HG02970 (cell line): ENCODE results near the gene HS2ST1.

Source experiments
- ATAC-seq: cut with Tn5 transposase; IDR thresholded peaks from one replicate; pipeline ENCODE4 v1.9.1; 2021; ENCODE audit warnings: mild to moderate bottlenecking, moderate library complexity, moderate number of reproducible peaks; ENCODE audit not compliant: unreplicated experiment, low FRiP score

HS2ST1 gene

GRCh38 chr1:87130438-87130837, 216.0 kb downstream of the HS2ST1 start:
- no peak for ATAC-seq

GRCh38 chr1:87131809-87132283, 217.4 kb downstream of the HS2ST1 start:
- peak; percentile 88 for ATAC-seq

- peak; percentile 12 for ATAC-seq
Observed at GRCh38 chr1:87132284-87132870, 217.9 kb downstream of the HS2ST1 start.

DNA sequence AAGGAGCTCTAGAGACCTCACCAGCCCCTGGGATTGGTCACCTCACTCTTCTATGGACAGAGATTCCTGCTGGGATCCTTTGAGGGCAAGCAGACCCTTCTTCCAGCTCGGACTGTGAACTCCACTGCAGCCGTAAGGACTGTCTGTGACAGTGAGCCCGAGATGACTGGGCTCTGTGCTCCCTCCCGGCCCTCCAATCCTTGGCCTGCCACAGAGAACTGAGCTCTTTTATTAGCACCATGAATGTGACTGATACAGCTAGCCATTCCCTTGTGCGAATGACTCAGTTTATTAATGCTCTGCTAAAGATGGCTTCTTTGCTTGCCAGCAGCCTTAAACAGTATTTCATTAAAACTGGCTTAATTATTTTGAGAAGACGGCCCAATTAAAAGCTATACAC, 219.6 kb downstream of the HS2ST1 start:
- no peak for ATAC-seq

DNA sequence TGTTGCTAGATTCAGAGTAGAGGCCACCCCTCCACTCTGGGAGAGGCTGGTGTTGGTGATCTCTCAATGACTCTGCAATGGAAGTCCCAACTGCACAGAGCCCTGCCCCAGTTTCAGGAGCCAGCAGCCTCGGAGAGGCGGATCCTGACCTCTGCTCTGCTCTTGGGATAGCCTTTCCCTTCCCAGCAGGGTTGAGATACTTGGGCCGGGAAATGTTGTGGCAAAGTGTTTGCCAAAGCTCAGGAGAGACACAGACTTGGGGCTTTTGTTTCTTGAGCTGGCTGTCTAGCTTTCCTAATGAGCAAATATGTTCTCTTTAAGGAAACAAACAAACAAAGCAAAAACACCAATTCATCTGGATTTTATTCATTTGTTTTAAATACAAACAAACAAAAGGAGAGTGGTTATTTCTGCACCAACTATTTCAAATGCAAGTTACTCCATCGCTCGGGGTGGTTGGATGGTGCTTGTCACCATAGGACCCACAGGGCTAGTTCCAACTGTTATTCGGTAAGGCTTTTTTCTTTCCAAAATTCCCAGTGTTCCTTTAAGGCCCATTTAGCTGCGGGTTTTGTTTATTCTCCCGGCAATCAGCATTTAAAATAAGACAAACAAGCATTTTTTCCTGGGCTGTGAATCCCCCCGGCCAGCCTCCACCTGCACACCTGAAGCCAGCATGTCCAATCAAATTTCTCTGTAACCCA, 220.3 kb downstream of the HS2ST1 start:
- ATAC-seq: no peak

GRCh38 chr1:87135329-87135712, 220.9 kb downstream of the HS2ST1 start:
- no peak for ATAC-seq

DNA sequence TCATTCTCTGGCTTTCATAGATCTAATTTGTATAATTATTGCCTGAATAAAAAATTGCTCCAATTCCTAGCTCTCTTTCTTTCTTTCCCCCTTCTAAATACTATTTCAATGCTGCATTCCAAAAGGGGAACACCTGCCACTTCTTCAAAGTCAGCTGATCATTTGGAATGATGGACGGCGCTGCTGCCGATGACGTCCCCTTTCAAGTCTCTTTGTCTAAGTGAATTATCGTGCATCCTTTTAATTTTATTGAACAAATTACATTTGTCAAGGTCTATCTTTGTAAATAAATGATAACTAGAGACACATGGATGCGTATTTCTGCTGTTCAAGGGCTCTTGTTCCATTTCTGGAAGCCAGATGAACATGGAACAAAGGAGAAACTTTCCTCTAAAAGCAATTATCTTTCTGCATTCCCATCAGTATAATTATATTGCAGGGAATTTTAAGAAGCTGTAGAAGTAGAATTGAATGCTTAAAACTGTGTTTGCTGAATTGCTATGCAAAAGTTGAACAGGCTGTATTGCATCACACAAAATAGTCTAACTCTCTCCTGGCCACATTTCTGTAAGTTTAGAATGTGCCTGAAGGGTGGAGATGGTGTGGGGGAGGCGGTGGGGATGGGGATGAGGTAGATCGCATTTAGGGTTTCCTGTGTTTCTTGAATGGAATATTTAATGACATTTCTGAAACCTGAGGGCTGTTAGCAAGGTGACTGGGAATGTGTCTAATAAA, 222.3 kb downstream of the HS2ST1 start:
- no peak for ATAC-seq

DNA sequence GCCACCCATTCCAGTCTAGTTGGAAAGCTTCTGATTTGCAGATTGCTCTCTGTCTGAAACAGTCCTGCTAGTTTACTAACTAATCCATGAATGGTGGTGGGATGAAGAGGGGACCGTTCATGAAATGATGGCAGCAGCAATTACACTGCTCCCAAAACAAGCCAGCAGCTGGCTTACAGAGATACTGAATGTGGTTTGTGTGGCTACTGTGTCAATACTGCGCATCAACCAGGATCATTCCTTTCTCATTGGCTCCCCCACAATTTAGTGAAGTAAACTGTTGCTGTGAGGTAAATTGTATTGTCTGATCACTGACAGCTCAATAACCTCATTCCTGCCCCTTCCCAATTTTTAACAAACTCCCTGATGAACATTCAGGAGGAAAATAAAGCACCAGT, 222.9 kb downstream of the HS2ST1 start:
- no peak for ATAC-seq

DNA sequence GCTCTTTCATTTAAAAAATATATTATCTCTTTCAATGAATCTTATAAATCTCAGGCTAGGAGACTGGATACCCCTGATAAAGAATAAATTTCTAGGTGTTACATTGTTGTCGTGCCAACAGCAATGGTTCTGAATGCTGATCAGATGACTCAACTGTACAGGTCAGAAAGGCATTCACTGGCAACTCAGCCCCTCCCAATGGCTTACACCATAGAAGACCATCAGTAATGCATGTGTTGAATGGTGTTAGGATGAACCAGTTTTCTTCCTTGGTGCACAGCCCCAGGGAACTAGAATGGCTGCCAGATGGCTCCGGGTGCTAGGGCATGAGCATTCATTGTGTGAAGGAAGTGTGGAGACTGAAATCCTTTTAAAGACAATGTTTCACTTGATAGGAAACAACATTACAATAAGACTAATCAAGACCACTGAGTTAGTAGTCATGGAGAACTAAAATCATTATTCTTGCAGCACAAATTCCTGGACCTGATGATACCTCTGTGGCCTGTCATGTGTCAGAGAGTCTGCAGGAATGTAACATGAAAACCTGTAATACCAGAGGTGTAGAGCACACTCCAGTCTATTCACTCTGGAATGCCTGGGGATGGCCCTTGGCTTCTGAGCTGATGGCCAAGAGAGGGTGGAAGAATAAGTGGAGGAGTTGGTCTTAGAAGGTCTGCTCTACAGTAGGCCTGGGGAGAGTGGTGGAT, 226.6 kb downstream of the HS2ST1 start:
- ATAC-seq: no peak

DNA sequence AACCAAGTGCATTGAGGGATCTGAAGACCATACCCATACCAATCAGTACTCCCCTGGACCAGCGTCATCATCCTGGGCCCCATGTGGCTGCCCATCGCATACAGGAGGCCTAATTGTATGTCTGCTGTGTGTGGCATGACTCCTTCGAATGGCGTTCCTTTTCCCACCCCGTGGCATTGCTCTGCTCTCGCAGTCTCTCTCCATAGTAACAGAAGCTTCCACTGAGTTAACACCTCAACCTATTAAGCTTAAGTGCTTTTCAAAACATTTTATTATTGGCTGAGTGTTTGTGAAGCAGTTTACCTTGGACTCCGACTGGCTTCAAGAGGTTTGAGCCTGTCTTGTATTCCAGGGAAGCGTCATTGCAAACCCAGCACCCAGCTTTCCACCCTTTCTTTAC, 227.1 kb downstream of the HS2ST1 start:
- ATAC-seq: no peak

DNA sequence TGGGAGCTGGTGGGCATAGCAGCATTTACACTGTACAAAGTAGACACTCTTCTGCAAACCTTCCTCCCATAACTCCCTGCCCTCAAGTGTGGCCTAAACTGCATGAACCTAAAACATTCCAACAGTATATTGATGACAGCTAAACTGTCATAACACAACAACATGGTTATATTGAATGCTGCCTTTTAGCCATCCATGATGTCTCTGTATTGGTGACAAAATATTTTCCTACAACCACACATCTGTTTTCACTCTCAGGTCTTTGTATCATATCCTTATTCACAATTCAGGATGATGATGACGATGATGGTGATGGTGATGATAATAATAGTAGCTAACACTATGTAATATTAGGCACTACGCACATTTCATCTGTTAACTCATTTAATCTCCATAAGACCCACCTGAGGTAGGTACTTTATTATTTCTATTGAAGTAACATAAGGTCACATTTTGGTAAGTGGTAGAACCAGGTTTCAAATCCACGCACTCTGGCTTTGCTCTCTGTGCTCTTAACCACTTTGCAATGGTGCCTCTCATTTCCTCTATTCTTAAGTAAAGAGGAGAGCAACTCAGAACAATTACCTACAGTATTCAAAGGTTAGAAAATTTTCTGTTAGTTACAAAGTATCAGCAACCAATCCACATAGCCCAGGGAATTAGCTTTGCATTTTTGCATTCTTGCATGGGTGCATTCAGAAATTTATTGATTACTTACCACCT, 229.1 kb downstream of the HS2ST1 start:
- ATAC-seq: no peak

GRCh38 chr1:87144316-87144895, 230.0 kb downstream of the HS2ST1 start:
- ATAC-seq: no peak

- no peak for ATAC-seq
Observed at GRCh38 chr1:87144981-87145380, 230.5 kb downstream of the HS2ST1 start.

DNA sequence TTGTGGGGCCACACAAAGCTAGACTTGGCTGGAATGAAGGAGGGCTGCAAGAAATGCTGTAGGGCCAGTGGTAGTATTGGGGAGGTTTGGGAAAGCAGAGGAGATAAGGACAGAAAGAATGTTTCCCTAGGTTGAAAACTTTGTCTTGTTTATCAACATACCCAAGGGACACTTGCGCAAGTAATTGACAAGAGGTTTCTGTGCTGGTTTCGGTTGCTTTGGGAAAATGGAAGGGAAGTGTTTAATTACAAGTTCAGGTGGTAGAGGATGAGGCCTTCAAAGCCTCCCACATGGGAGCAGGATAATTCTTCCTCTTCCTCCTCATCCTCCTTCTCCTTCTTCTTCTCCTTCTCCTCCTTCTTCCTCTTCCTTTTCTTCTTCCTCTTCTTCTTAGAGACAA, 232.1 kb downstream of the HS2ST1 start:
- no peak for ATAC-seq

GRCh38 chr1:87146986-87147385, 232.6 kb downstream of the HS2ST1 start:
- no peak for ATAC-seq

DNA sequence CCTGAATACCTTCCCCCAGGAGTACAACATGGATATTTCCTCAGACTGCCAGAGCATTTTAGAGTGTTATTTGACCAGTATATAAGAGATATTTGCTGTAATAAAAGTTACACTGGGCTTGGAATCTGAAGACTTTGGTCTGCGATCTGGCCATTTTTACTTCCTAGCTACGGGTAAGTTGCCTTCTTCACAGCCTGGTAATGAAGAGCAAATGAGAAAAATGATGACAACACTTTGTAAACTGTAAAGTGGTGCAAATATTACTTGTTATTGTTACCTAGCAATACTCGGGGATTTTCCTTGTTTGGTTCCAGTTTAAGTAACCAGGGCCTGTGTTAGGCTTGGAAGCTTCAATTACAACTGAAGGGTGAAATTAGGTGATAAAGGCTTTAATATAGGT, 233.4 kb downstream of the HS2ST1 start:
- ATAC-seq: no peak

DNA sequence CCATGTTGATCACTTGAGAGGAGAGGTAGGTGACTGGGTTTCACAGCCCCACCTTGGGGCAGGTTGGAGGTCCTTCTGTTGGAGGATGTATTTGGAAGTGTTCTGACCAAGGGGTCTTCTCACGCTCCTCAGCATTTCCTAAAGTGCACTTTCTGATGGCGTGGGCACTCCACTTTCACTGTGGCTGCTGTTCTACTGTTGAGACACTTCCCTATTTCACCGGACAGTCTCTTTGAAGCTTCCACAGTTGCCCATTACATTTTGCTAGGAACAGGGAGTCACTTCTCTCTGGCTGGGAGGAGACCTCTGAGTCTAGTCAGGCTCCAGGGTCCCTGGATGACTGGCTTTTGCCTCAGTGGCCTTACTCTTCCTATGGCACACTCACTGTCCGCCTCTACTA, 234.2 kb downstream of the HS2ST1 start:
- no peak for ATAC-seq

- ATAC-seq: no peak
Observed at GRCh38 chr1:87149241-87150041, 235.0 kb downstream of the HS2ST1 start.

GRCh38 chr1:87150143-87150542, 235.7 kb downstream of the HS2ST1 start:
- no peak for ATAC-seq
